Spleen (tissue), 11 donors: ENCODE measurements around the gene UCP2. TPM values are rescaled to one million over a fixed set of nuclear protein-coding genes. Genes with fewer than 3 reads are reported as not detected.
A peak's percentile ranks its signal among the peaks of the same experiment; 100 is the strongest.

Experiments used
- DNase-seq: peaks from one replicate; pipeline ENCODE4 v3.0.0-alpha.2; 2020
- H3K27ac ChIP-seq, 8 donors: fragments of 200-600 bp; sonication (generic) in 7 of 8; 1 replicate in 4 of 8; 2 replicates in 4 of 8; pipeline versions ENCODE4 v1.5.0 to v1.8.0; 2016 to 2021; ENCODE audit warnings: inconsistent platforms in 4 of 8, mild to moderate bottlenecking in 4 of 8, moderate library complexity in 1 of 8
- H3K27me3 ChIP-seq, 7 donors: fragments of 200-600 bp; sonication (generic) in 6 of 7; replicated peaks in 1 of 7; 1 replicate in 4 of 7; 2 replicates in 3 of 7; pipeline versions ENCODE4 v1.5.0 to v1.8.0; 2016 to 2021; ENCODE audit warnings: inconsistent platforms in 3 of 7, mild to moderate bottlenecking in 1 of 7
- H3K36me3 ChIP-seq, 6 donors: fragments of 200-600 bp; sonication (generic) in 5 of 6; 1 replicate in 4 of 6; 2 replicates in 2 of 6; pipeline versions ENCODE4 v1.5.0 to v1.8.0; 2016 to 2021; ENCODE audit warnings: inconsistent platforms in 2 of 6
- H3K4me1 ChIP-seq, 6 donors: fragments of 200-600 bp; sonication (generic) in 5 of 6; 1 replicate in 3 of 6; 2 replicates in 3 of 6; pipeline versions ENCODE4 v1.5.0 to v1.8.0; 2016 to 2021; ENCODE audit warnings: inconsistent platforms in 3 of 6
- H3K4me3 ChIP-seq, 8 donors: fragments of 200-600 bp; sonication (generic) in 7 of 8; 1 replicate in 4 of 8; 2 replicates in 4 of 8; pipeline versions ENCODE4 v1.5.0 to v1.8.0; 2016 to 2021; ENCODE audit warnings: inconsistent platforms in 4 of 8, mild to moderate bottlenecking in 4 of 8, moderate library complexity in 2 of 8
- H3K9me3 ChIP-seq, 8 donors: fragments of 200-600 bp; sonication (generic) in 7 of 8; 1 replicate in 4 of 8; 2 replicates in 4 of 8; pipeline versions ENCODE4 v1.5.0 to v1.8.0; 2016 to 2021; ENCODE audit warnings: inconsistent platforms in 4 of 8
- CTCF ChIP-seq, 11 experiments: fragments of 200-600 bp in 7 of 11; fragments of 450-650 bp in 4 of 11; sonication (generic) in 4 of 11; IDR thresholded peaks in 8 of 11; conservative IDR thresholded peaks in 3 of 11; 1 replicate in 7 of 11; 2 replicates in 4 of 11; pipeline versions ENCODE4 v1.4.0 to v1.8.0; 2016 to 2021; ENCODE audit warnings: antibody characterized with exemption in 11 of 11, inconsistent platforms in 4 of 11, mild to moderate bottlenecking in 1 of 11
- POLR2A ChIP-seq, 3 donors: fragments of 450-650 bp; IDR thresholded peaks; one replicate each; pipeline ENCODE4 v1.5.1; 2017; ENCODE audit warnings: antibody characterized with exemption in 3 of 3, mild to moderate bottlenecking in 1 of 3
- POLR2AphosphoS5 ChIP-seq, 3 donors: sonication (generic); formaldehyde crosslinking; IDR thresholded peaks; one replicate each; pipeline ENCODE4 v1.5.1; 2017; ENCODE audit warnings: antibody characterized with exemption in 3 of 3
- WGBS, 5 donors: extraction: QIAGEN DNeasy Blood & Tissue Kit in 3 of 5; methylation state at CpG; one replicate each; pipeline versions ENCODE4 v1.1.5 to v1.1.7; 2013 to 2018; 5-methylcytosine and 5-hydroxymethylcytosine counted together
- intact Hi-C: fragments of 100-400 bp; cut with DNase I; formaldehyde crosslinking; loops from one replicate; pipeline ENCODE4 v1.15.0; 2023; ENCODE audit warnings: low total_unique reads
- polyA plus RNA-seq, 3 donors: library from polyadenylated mRNA; stranded (reverse); fragments of 200-250 nt; gene quantifications; one replicate each; pipeline ENCODE4 v1.2.1, GENCODE V29; 2013
- total RNA-seq, 7 donors: library from RNA; depleted of rRNA in 3 of 7; stranded (reverse); fragments of >200 nt in 3 of 7; fragmentation: NEBNext Ultra II Directional in 4 of 7; extraction: Animal tissue kit (Norgen Biotek cat#: 25700) in 4 of 7; gene quantifications; one replicate each; pipeline versions ENCODE4 v1.1.0 to v1.2.1, GENCODE V29; 2016 to 2021
- donor health status: healthy with polysubstance abuse.
- donor health status: DM: no; HTN: no; CAD: no; lungs with moderate emphysema.
- donor health status: DM: no; HTN: no; CAD: no.
- donor health status: Bipolar disorder and iron deficiency.
- donor health status: healthy.
- donor health status: DM: no; HTN: no; CAD: no.
- donor health status: DM: yes; HTN: yes; CAD: no.

UCP2 gene
- total and polyA plus RNA-seq, 10 donors = 209 to 556 (median 401) TPM

- DNase-seq = no peak
- TF ChIP-seq POLR2A (IDR thresholded peaks at IDR 0.05) = no peak
- TF ChIP-seq POLR2AphosphoS5 (IDR thresholded peaks at IDR 0.05) = no peak
- no peak for TF ChIP-seq CTCF (IDR thresholded peaks at IDR 0.05 in 8 of 11, conservative IDR thresholded peaks at IDR 0.05 in 3 of 11)
Observed at GRCh38 chr11:74009675-74010305, 27.1 kb upstream of the UCP2 start.

DNA sequence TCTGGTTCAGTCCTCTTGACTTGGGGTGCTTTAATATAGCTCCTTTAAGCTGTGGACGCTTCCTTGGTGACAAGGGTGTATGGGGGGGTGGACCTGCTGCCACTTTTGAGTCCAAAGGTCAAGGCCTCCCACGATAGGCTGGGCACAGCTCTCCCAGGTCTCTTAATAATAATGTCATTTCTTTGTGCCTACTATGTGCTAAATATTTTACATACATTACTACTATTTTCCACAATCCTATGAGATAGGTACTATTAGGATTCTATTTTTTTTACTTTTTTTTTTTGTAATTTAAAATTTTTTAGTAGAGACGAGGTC is 26.5 kb upstream of the UCP2 start:
- Histone ChIP-seq H3K27ac (no peak overlapping the region), H3K9me3 (no peaks in the 10 kb centered on the region), H3K4me3 (no peak overlapping the region), H3K27me3 (no peaks in the 10 kb centered on the region), H3K4me1 (peaks cover 12 to 83% (median 53%) of the 10 kb centered on the region in 6 donors), H3K36me3 (peaks cover 0 to 60% (median 1%) of the 10 kb centered on the region in 6 donors)
- no peak for DNase-seq
- intact Hi-C loops = no loop called here
- TF ChIP-seq CTCF (IDR thresholded peaks at IDR 0.05 in 8 of 11, conservative IDR thresholded peaks at IDR 0.05 in 3 of 11) = no peak
- no peak for TF ChIP-seq POLR2A (IDR thresholded peaks at IDR 0.05)
- TF ChIP-seq POLR2AphosphoS5 (IDR thresholded peaks at IDR 0.05) = no peak
- WGBS, 5 donors = 85 to 92% (median 89%) methylated on average over 3 of the region's 3 CpGs

More at GRCh38 chr11:74009675-74010305, 27.1 kb upstream of the UCP2 start:
- H3K27ac ChIP-seq = peak overlapping the region in 1 of 8 donors; percentile 56
- H3K9me3 ChIP-seq = no peaks in the 10 kb centered on the region
- peaks cover 11 to 83% (median 52%) of the 10 kb centered on the region in 6 donors for H3K4me1 ChIP-seq
- WGBS, 5 donors = 89 to 94% (median 92%) methylated on average over 5 of the region's 5 CpGs
- intact Hi-C loops = no loop called here
- peaks cover 0 to 59% (median 0%) of the 10 kb centered on the region in 6 donors for H3K36me3 ChIP-seq
- H3K4me3 ChIP-seq = no peak overlapping the region
- no peaks in the 10 kb centered on the region for H3K27me3 ChIP-seq

DNA sequence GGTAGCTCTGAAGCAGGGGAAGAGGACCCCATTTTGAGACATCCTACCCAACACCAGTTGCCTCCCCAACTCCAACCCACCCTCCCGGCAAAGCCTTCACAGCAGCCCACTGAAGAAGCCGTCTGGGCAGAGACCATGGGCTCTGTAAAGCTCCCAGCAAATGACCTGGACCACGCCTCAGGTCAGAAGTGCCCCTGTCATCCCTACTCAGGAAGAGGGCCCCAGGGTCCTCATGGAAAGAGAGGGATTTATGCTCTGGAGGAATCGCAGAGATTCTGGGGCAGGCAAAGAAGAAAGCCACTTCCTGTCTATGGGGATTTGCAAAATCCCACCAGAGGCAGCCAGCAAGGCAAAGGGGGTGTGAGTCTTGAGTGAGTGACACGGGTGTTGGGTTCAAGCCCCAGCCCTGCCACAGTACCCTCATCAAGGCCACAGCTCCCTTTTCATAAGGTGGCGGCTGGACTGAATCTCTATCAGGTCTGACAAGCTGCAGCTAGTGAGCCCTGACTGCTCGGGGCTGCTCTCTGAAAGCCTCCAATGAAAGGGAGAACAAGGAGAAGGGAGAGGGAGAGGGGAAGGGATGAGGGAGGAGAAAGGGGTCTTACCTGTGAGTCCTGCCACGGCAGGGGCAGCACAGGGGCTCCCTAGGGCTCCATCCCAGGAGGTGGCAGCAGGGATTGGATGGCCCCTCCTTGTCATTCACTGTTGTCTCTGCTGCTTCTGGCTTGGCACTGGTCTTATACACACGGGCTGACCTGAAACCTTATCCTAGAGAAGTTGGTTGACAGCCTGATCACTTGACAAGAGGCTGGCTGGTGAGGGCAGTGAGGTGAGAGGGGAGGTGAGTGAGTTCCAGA is 26.0 kb upstream of the UCP2 start, which contains the start of gene UCP3:
Gene UCP3 (minus strand): TSS at position 713 of the 857 bp plus-strand sequence. CDS start 2,043 bp downstream, outside the sequence.
- Histone ChIP-seq H3K4me1 (peaks cover 12 to 81% (median 53%) of the 10 kb centered on the region in 6 donors), H3K27me3 (no peaks in the 10 kb centered on the region), H3K4me3 (no peak within 1 kb of the TSS), H3K36me3 (peaks cover 0 to 60% (median 5%) of the 10 kb centered on the region in 6 donors), H3K9me3 (no peaks in the 10 kb centered on the region), H3K27ac (peak within 1 kb of the TSS in 2 of 8 donors; percentile 11 to 53)
- WGBS, 5 donors = 59 to 80% (median 72%) methylated on average over 7 to 9 of the region's 9 CpGs
- DNase-seq = peak; percentile 59
- no peak for TF ChIP-seq POLR2A (IDR thresholded peaks at IDR 0.05)
- no peak for TF ChIP-seq POLR2AphosphoS5 (IDR thresholded peaks at IDR 0.05)
- TF ChIP-seq CTCF (IDR thresholded peaks at IDR 0.05 in 8 of 11, conservative IDR thresholded peaks at IDR 0.05 in 3 of 11) = no peak
- intact Hi-C loops = no loop called here
